HG02852 (cell line): ENCODE data around the gene SLC22A23.

Source experiments
- ATAC-seq: cut with Tn5 transposase; IDR thresholded peaks from one replicate; pipeline ENCODE4 v1.9.1; 2021; ENCODE audit warnings: mild to moderate bottlenecking, moderate library complexity; ENCODE audit not compliant: unreplicated experiment

The SLC22A23 gene

GRCh38 chr6:3372912-3373554 is 83.8 kb downstream of the SLC22A23 start:
- ATAC-seq: no peak

DNA sequence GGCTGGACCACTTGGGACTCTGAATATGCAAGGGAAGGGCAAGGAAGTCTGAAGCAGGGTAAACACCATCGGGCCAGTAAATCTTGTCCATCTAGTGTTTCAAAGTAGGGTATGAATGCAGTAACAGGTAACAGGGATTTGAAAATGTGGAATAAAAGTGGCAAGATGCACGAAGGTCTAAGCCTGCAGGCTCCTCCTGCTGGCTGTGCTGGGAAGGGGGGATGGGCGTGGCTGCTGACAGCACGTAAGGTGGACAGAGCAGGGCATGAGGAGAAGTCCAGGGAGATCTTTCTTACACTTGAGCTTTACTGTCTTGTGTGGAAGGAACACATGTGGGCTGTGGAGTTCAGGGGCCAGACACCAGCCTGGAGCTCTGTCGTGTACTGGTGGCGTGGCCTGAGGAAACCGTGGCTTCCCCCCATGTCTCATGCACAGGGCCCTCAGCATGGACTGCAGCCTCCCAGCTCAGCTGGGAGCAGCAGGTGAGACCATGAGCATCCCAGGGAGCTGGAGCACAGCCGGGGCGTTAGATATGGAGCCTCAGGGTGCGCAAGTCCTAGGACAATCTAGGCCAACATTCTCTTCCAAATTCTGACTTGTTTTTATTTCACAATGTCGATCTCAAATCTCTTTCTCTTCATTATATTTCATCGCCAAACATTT is 84.5 kb downstream of the SLC22A23 start:
- no peak for ATAC-seq

GRCh38 chr6:3371222-3371949 is 85.5 kb downstream of the SLC22A23 start:
- ATAC-seq: no peak

DNA sequence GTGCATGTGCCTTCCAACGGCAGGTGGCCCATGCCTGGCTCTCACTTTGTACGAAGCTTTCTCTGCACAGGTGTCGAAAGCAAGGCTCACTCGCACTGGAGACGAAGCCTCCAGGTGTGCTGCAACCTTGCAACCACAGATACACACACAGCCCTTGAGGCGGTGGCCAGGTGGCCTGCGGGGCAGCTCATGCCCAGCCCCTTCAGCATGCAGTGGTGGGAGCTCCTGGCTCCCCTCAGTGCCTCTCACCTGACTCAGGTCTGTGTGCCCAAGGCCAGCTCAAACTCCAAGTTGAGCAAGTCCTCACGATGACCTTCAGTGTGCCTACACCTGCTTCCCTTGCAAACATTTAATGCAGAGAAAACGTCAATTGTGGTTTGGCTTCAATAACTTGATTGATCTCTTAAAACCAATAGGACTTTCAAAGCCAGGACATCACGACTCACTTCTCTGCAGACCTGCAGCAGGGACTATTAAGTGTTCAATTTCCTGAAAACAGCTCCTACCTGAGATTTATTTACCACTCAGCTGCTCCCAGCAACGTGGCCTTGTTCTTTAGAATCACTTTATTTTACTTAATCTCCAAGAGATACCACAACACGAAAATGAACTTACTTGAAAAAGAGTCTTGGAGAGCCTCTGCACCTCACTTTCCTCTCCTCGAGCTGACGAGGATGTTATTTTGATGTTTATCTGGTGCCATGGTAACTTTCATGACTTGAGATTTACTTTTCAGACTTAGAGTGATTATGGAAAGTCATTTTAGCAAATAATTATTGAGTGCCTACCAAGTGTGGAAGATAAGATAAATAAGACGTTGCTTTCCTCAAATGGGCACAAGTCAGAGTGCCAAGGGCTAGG is 86.3 kb downstream of the SLC22A23 start:
- ATAC-seq: no peak

GRCh38 chr6:3369985-3370360 is 86.9 kb downstream of the SLC22A23 start:
- ATAC-seq: no peak

- no peak for ATAC-seq
Observed at GRCh38 chr6:3368685-3369084, 88.2 kb downstream of the SLC22A23 start.

- no peak for ATAC-seq
Observed at GRCh38 chr6:3367630-3368029, 89.2 kb downstream of the SLC22A23 start.

- ATAC-seq: no peak
Observed at GRCh38 chr6:3366596-3367413, 90.0 kb downstream of the SLC22A23 start.

- ATAC-seq: no peak
Observed at GRCh38 chr6:3364391-3364790, 92.5 kb downstream of the SLC22A23 start.

DNA sequence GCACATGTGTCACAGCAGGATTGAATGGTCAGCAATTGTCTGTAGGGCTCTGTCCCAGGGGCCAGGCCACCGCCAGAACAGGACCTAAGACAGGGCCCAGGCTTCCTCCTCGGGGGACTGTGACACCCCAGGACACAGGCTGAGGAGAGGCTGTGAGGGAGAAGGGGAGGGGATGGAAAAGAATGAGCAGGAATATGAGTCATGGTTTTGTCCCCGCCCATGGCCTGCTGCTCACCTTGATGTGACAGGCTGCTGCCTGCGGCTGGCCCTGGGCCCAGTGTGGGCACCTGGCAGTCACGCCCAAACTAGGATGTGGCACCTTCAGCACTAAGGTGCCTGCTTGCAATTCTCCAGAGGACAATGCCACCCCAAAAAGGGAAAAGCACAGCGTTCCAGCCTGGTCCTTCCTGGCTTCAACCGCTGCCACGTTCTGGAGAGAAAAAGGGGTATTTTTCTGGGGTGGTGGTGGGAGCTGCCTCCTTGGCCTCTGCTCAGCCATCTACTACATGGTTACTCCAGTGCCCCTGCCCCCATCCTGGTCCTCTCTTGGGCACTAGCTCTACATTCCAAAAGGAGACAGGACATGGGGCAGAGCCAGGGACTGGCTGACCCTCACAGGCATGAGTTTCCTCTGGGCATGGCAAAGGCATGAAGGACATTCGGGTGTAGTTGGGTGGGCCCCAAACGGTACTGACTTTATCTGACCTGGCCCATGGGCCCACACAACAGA is 93.4 kb downstream of the SLC22A23 start:
- ATAC-seq: no peak

DNA sequence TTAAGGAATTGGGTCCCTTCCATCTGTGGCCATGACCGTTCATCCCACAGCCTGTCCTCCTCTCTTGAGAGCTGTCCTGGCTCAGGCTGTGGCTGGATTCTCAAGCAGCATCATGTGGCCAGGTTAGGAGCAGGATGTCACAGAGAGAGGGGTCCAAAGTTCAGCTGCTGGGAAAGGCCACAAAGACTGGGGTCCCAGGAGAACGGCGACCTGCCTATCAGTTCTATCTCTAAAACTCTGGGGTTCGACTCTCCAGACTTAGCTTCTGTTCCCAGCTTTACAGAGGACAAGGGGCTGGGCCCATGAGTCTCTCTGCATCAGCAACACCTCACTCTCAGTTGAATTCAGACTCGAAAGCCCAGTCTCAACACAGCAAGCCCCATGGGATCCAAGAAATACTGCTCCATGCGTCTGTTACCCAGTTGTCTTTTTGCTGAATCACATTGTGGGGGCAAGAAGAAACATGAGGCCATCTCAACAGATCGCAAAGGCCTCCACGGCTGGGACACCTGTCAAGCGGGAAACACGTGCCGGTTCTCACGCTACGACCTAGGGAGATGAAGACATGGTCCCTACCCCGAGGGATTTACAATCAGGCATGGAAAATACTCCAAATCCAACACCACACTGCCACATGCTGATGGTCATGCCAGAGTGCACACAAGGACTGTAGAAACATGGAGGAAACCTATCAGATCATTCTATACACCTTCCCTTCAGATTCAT is 95.4 kb downstream of the SLC22A23 start:
- no peak for ATAC-seq

DNA sequence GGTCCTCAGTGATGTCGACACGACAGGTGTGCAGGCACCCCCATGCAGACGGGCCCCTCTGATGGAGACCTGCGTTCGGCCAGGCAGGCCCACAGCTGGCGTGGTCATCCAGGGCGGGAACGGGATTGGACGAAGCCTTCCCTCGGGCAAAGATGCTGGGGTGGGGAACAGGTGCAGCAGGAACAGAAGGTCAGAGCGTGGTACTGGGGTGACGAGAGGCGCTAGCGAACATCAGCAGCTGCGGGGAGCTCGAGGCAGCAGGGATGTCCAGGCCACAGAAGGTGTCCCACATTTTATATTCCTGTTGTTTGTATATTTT is 96.2 kb downstream of the SLC22A23 start:
- ATAC-seq: no peak

- no peak for ATAC-seq
Observed at GRCh38 chr6:3359973-3360726, 96.7 kb downstream of the SLC22A23 start.

DNA sequence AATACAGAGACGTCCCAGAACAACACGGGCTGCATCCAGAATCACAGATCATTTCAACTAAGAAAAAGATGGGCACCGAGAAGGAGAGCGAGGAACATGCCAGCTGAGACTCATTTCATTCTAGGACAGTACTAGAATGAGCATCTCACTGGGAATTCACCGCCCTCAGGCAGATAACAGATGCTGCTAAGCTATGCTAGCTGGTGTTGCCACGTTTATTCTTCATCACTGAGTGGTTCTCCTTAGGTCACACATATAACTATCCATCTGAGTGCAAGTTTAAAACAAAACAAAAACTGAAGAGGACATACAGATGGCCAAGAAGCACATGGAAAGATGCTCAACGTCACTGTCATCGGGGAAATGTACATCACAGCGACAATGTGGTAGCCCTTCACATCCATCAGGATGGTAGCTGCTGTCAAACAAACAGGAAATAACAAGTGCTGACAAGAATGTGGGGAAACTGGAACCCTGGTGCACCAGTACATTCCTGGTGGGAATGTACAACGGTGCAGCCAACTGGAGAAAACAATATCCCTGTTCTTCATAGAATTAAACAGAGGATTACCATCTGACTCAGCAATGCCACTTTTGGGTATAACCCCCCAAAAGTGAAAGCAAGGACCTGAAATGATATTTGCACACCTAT is 97.6 kb downstream of the SLC22A23 start:
- no peak for ATAC-seq

DNA sequence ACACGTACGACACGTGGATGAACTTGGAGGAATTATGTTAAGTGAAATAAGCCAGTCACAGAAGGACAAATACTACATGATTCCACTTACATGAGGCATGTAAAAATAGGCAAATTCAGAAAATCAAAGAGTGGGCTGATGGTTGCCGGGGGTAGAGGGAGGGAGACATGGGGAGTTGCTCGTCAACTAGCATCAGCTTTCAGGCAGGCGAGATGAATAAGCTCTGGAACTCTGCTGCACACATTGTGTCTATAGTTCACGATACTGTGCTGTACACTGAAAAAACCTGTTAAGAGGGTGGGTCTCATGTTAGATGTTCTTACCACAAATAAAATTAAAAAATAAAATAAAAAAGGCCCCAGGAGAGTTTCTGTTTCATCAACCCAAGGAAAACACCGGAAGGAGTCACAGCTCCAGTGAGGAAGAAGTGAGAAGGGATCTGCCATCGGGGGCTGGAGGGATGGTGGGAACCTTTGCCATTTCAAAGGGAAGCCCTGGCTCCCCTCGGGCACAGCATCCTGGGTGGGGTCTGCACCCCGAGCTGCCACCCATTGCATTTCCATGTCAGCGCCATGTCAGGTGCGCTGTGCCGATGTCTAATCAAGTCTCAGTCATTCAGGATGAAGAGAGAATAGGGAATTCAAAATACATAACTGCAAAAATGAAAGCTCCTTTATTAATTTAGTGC is 98.3 kb downstream of the SLC22A23 start:
- no peak for ATAC-seq

DNA sequence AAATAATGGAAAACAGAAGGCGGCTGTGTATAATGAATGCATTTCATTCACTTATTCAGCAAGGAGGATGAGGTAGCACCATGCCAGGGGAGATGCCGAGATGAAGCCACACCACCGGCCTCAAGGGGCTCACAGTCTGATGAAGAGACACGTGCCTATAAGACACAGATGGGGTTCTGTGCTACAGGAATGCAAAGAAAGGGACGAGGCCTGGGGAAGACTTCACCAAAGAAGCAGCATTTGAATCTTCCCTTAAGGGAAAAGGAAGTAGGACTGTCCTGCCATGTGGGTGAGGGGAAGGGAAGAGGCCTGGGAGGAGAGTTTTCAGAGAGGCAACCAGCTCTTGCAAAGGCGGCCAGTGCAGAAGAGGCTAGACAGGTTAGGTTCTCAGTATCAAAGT is 99.2 kb downstream of the SLC22A23 start:
- ATAC-seq: no peak

DNA sequence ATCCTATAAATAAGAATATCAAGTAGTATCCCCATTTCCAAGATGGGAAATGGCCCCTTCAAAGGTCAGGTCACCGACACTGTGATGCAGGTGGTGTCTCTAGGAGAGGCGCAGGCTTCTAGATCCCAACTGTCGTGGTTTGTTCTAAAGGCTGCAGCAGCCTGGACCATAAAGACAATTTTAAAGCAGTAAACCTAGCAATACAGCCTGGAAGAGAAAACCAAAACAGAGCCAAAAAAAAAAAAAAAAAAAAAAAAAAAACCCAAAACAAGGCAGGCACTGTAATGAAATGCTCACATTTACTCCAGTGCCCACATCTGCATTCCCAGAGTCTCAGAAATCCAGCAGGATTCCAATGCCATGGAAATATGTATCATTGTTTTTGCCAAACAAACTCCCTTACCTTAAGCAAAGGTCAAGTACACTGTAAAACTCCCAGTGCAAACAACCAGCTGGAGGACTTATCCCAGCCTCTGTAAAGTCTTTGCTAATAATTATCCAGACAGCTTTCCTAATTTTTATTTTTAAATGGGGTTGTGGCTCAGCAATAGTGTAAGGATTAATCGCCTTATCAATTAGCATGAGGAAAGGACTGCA is 99.9 kb downstream of the SLC22A23 start:
- no peak for ATAC-seq
